B cell (primary cell): ENCODE measurements around the gene AP1AR. TPM values are rescaled to one million over a fixed set of nuclear protein-coding genes. Genes with fewer than 3 reads are reported as not detected.

Experiments
- ATAC-seq: fragments of 200-7000 bp; cut with Tn5 transposase; one replicate; pipeline ENCODE4 v1.10.0; 2021; ENCODE audit warnings: low read depth, mild to moderate bottlenecking, moderate number of reproducible peaks, moderate library complexity
- CTCF ChIA-PET: fragments of 350-600 bp; sonication (Branson Sonifier 250); formaldehyde crosslinking; loops from one replicate; lab custom pipeline; 2021; ENCODE audit warnings: antibody characterized with exemption, inconsistent platforms; lab: Charles Lee
- POLR2A ChIA-PET: fragments of 350-600 bp; sonication (Branson Sonifier 250); formaldehyde crosslinking; loops from one replicate; lab custom pipeline; 2021; ENCODE audit warnings: antibody characterized with exemption; lab: Charles Lee
- DNase-seq: peaks from one replicate; pipeline ENCODE4 v3.0.0; 2013
- H2AFZ ChIP-seq: 2 replicates; pipeline ENCODE4 v1.6.1; 2012; ENCODE audit warnings: mild to moderate bottlenecking, low read depth, low read length; ENCODE audit not compliant: insufficient read depth, poor library complexity, severe bottlenecking
- H3K27ac ChIP-seq, 2 donors: 1 replicate in 1 of 2; 2 replicates in 1 of 2; pipeline ENCODE4 v1.5.1; 2012 to 2013; ENCODE audit warnings: low read length in 2 of 2, mild to moderate bottlenecking in 2 of 2, moderate library complexity in 1 of 2
- H3K27me3 ChIP-seq, 4 experiments: fragments of 200-600 bp in 1 of 4; sonication (generic) in 1 of 4; replicated peaks in 1 of 4; 1 replicate in 2 of 4; 2 replicates in 2 of 4; pipeline versions ENCODE4 v1.6.1 to v1.7.0; 2013 to 2016; ENCODE audit warnings: low read length in 3 of 4, mild to moderate bottlenecking in 2 of 4, mixed read lengths in 1 of 4, moderate library complexity in 1 of 4; ENCODE audit not compliant: insufficient read depth in 4 of 4, control insufficient read depth in 3 of 4; ENCODE audit errors: control extremely low read depth in 1 of 4
- H3K36me3 ChIP-seq, 2 experiments: replicated peaks in 1 of 2; 1 replicate in 1 of 2; 2 replicates in 1 of 2; pipeline versions ENCODE4 v1.6.1 to v1.7.1; 2013; ENCODE audit warnings: low read length in 1 of 2; ENCODE audit not compliant: insufficient read depth in 2 of 2, control insufficient read depth in 1 of 2; ENCODE audit errors: control extremely low read depth in 1 of 2, extremely low read depth in 1 of 2
- H3K4me1 ChIP-seq, 2 donors: fragments of 200-600 bp in 1 of 2; sonication (generic) in 1 of 2; 1 replicate in 1 of 2; 2 replicates in 1 of 2; pipeline versions ENCODE4 v1.5.1 to v1.6.1; 2013 to 2017; ENCODE audit warnings: low read length in 2 of 2; ENCODE audit not compliant: control insufficient read depth in 2 of 2, insufficient read depth in 2 of 2
- H3K4me2 ChIP-seq: replicated peaks from 2 replicates; pipeline ENCODE3; 2012; ENCODE audit warnings: mild to moderate bottlenecking, low read depth, low read length; ENCODE audit not compliant: poor library complexity, severe bottlenecking
- H3K4me3 ChIP-seq, 5 experiments: fragments of 200-600 bp in 1 of 5; sonication (generic) in 1 of 5; 1 replicate in 3 of 5; 2 replicates in 2 of 5; pipeline versions ENCODE4 v1.5.1 to v1.7.0; 2011 to 2016; ENCODE audit warnings: low read length in 4 of 5, mild to moderate bottlenecking in 4 of 5, low read depth in 2 of 5, control low read depth in 1 of 5, moderate library complexity in 1 of 5; ENCODE audit not compliant: insufficient read depth in 1 of 5; ENCODE audit errors: control extremely low read depth in 1 of 5, extremely low read depth in 1 of 5
- H3K79me2 ChIP-seq: fragments of 200-600 bp; sonication (generic); one replicate; pipeline ENCODE4 v1.6.0; 2016; ENCODE audit warnings: low read length; ENCODE audit not compliant: control insufficient read depth, insufficient read depth
- H3K9ac ChIP-seq: fragments of 200-600 bp; sonication (generic); 2 replicates; pipeline ENCODE4 v1.6.1; 2017; ENCODE audit warnings: mild to moderate bottlenecking, low read length, moderate library complexity
- H3K9me3 ChIP-seq, 3 donors: one replicate each; pipeline versions ENCODE4 v1.6.1 to v1.7.1; 2013; ENCODE audit warnings: low read length in 2 of 3; ENCODE audit not compliant: control insufficient read depth in 2 of 3, insufficient read depth in 1 of 3; ENCODE audit errors: control extremely low read depth in 1 of 3
- H4K20me1 ChIP-seq: 2 replicates; pipeline ENCODE4 v1.6.0; 2012; ENCODE audit warnings: mild to moderate bottlenecking, low read length; ENCODE audit not compliant: insufficient read depth, control insufficient read depth, poor library complexity, severe bottlenecking
- H3K27ac Mint-ChIP-seq: one replicate; pipeline ENCODE4 v1.8.0; 2021; ENCODE audit warnings: mixed read lengths
- H3K27me3 Mint-ChIP-seq: one replicate; pipeline ENCODE4 v1.8.0; 2021; ENCODE audit warnings: mixed read lengths
- H3K4me1 Mint-ChIP-seq: one replicate; pipeline ENCODE4 v1.8.0; 2021; ENCODE audit warnings: mixed read lengths
- H3K4me3 Mint-ChIP-seq: one replicate; pipeline ENCODE4 v1.8.0; 2021; ENCODE audit warnings: mixed read lengths
- H3K9me3 Mint-ChIP-seq: one replicate; pipeline ENCODE4 v1.8.0; 2022; ENCODE audit warnings: mixed read lengths; ENCODE audit not compliant: insufficient read depth
- EZH2 ChIP-seq: IDR thresholded peaks from 2 replicates; pipeline ENCODE4 v1.6.1; 2012; ENCODE audit warnings: borderline replicate concordance, low read depth, mild to moderate bottlenecking, moderate library complexity, low read length; ENCODE audit not compliant: insufficient read depth, poor library complexity, severe bottlenecking
- WGBS: methylation state at CpG from one replicate; pipeline ENCODE4 v1.1.5; 2013; ENCODE audit warnings: missing lambda C conversion rate; ENCODE audit not compliant: insufficient coverage; 5-methylcytosine and 5-hydroxymethylcytosine counted together
- intact Hi-C: fragments of 100-400 bp; cut with micrococcal nuclease; formaldehyde crosslinking; loops from one replicate; pipeline ENCODE4 v1.10.0; 2022
- polyA plus RNA-seq: library from polyadenylated mRNA; depleted of rRNA; stranded (reverse); fragments of >200 nt; gene quantifications from 2 replicates; pipeline ENCODE4 v1.2.3, GENCODE V29; 2012
- total RNA-seq, 2 donors: library from RNA; stranded (reverse); fragments of 120-200 nt in 1 of 2; gene quantifications; 1 replicate in 1 of 2; 2 replicates in 1 of 2; pipeline versions ENCODE4 v1.2.3 to v1.2.4, GENCODE V29; 2013 to 2022
- TF ChIP-seq, protein P1 (sequence below): fragments of 200-600 bp; IDR thresholded peaks from one replicate; pipeline ENCODE4 v1.8.0; 2022; ENCODE audit warnings: antibody characterized with exemption, mild to moderate bottlenecking

Gene AP1AR
- total and polyA plus RNA-seq, 2 donors (not counting 1 experiment from before 2014, with no cell fraction given) = 3.4 to 20.3 TPM

DNA sequence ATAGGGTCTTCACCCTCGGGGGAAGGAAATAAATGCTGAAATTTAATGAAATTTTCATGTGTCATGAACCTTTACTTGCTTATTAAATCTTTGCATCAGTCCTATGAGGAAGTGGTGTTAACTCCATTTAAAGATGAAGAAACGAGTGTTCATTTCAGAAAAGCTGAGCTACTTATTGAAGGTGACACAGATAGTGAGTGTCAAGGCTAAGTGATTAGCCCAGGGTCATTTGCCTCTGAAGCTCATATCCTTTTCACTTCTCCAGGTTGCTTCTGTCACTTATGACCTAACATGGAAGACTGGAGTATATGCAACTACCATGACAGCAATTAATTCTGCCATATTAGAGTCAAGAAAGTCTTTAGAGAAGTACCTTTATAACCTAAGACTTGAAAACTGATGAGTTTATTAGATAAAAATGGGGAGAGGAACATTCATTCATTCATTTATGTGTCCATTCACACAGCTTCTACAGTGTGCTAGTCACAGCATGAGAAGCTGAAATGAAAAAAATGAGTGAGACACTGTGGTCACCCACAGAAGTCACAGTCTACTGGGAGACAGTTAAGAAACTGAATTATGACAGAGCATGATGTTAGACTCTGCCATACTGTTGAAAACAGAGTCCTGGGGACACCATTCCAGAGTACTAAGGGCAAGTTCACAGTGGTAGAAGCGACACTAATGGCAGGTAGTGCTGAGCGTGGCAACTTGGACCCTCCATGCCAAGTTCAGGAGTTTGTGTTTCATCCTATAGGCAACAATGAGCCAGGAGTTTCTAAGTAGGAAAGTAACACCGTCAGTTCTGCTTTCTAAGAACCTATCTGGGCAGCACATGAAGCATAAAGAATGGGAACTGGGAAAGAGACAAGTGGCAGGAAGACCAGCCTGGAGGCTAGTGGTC is 86.9 kb downstream of the AP1AR start:
- intact Hi-C loops = no loop called here
- Histone ChIP-seq H4K20me1 (no peaks in the 10 kb centered on the region), H2AFZ (no peak overlapping the region), H3K4me3 (no peak overlapping the region), H3K79me2 (peaks cover 13% of the 10 kb centered on the region), H3K27me3 (no peaks in the 10 kb centered on the region), H3K4me2 (no peak overlapping the region), H3K9me3 (no peaks in the 10 kb centered on the region), H3K9ac (no peak overlapping the region), H3K4me1 (peaks cover 7 to 14% of the 10 kb centered on the region in 2 donors), H3K36me3 (peaks cover 0 to 1% of the 10 kb centered on the region in 2 experiments), H3K27ac (no peak overlapping the region)
- H3K27ac Mint-ChIP-seq = no peak overlapping the region
- CTCF ChIA-PET = interaction anchor here (4.5 kb wide), 1 partner anchor 38 kb away, joined by 34 read pairs; no protein-coding TSS in a partner anchor
- ATAC-seq = no peak
- POLR2A ChIA-PET = no interaction called here
- H3K9me3 Mint-ChIP-seq = no peaks in the 10 kb centered on the region
- no peak for DNase-seq
- no peaks in the 10 kb centered on the region for H3K27me3 Mint-ChIP-seq
- peaks cover 24% of the 10 kb centered on the region for H3K4me1 Mint-ChIP-seq
- H3K4me3 Mint-ChIP-seq = no peak overlapping the region
- WGBS = 71% methylated on average over 3 of the region's 5 CpGs
- no peak for TF ChIP-seq EZH2
- TF ChIP-seq, protein P1, sequence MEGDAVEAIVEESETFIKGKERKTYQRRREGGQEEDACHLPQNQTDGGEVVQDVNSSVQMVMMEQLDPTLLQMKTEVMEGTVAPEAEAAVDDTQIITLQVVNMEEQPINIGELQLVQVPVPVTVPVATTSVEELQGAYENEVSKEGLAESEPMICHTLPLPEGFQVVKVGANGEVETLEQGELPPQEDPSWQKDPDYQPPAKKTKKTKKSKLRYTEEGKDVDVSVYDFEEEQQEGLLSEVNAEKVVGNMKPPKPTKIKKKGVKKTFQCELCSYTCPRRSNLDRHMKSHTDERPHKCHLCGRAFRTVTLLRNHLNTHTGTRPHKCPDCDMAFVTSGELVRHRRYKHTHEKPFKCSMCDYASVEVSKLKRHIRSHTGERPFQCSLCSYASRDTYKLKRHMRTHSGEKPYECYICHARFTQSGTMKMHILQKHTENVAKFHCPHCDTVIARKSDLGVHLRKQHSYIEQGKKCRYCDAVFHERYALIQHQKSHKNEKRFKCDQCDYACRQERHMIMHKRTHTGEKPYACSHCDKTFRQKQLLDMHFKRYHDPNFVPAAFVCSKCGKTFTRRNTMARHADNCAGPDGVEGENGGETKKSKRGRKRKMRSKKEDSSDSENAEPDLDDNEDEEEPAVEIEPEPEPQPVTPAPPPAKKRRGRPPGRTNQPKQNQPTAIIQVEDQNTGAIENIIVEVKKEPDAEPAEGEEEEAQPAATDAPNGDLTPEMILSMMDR = no peak

Other genes with a start within 250 kb of the AP1AR start
- gene FAM241A, start 86.3 kb upstream of the AP1AR start, total RNA-seq = 0.79 and 0.95 TPM in 2 replicates
- 0.43 and 0.85 TPM in 2 replicates for gene FAM241A, start 86.3 kb upstream of the AP1AR start, polyA plus RNA-seq
- gene TIFA, start 54.1 kb downstream of the AP1AR start, total RNA-seq = 24.7 and 30.8 TPM in 2 replicates
- 13.4 and 20.8 TPM in 2 replicates for gene TIFA, start 54.1 kb downstream of the AP1AR start, polyA plus RNA-seq
- 27.2 and 28.6 TPM in 2 replicates for gene ALPK1, start 65.6 kb downstream of the AP1AR start, total RNA-seq
- 5.5 and 6.7 TPM in 2 replicates for gene ALPK1, start 65.6 kb downstream of the AP1AR start, polyA plus RNA-seq